Large intestine (tissue), 3 donors: ENCODE measurements around the gene DGCR6. TPM values are rescaled to one million over a fixed set of nuclear protein-coding genes. Genes with fewer than 3 reads are reported as not detected.
"Not testable (repeated sequence)": the region's sequence is repeated elsewhere in the genome, so short reads cannot be mapped to it uniquely, and the experiment has no call there.

ENCODE experiments used
- DNase-seq, 2 donors: peaks; one replicate each; pipeline versions ENCODE4 v3.0.0 to v3.0.0-alpha.2; 2013
- H3K27ac ChIP-seq: one replicate; pipeline ENCODE4 v1.5.1; 2013; ENCODE audit warnings: low read length
- H3K27me3 ChIP-seq: 2 replicates; pipeline ENCODE4 v1.6.1; 2013; ENCODE audit warnings: low read length; ENCODE audit not compliant: control insufficient read depth, insufficient read depth
- H3K36me3 ChIP-seq: 2 replicates; pipeline ENCODE4 v1.6.1; 2013; ENCODE audit warnings: low read length; ENCODE audit not compliant: control insufficient read depth, insufficient read depth
- H3K4me1 ChIP-seq: one replicate; pipeline ENCODE4 v1.6.1; 2013; ENCODE audit warnings: low read length; ENCODE audit not compliant: control insufficient read depth, insufficient read depth
- H3K4me3 ChIP-seq: one replicate; pipeline ENCODE4 v1.5.1; 2013; ENCODE audit warnings: low read length
- H3K9me3 ChIP-seq: one replicate; pipeline ENCODE4 v1.6.1; 2013; ENCODE audit warnings: mild to moderate bottlenecking, low read depth, low read length, moderate library complexity; ENCODE audit not compliant: control insufficient read depth
- WGBS: methylation state at CpG from one replicate; pipeline ENCODE4 v1.1.5; 2013; ENCODE audit warnings: low lambda C conversion rate; ENCODE audit not compliant: insufficient coverage; 5-methylcytosine and 5-hydroxymethylcytosine counted together
- polyA plus RNA-seq: library from polyadenylated mRNA; unstranded; fragments of 120-200 nt; gene quantifications from one replicate; pipeline ENCODE4 v1.2.1, GENCODE V29; 2013

DGCR6 gene
- polyA plus RNA-seq, 1 donor, result 5.9 TPM

- not testable (repeated sequence) for DNase-seq
- no CpG with 5 or more reads among the region's 12 CpGs for WGBS
Observed at GRCh38 chr22:18959741-18960140, 53.6 kb downstream of the DGCR6 start.

GRCh38 chr22:18960166-18960820 is 54.2 kb downstream of the DGCR6 start:
- WGBS, result no CpG with 5 or more reads among the region's 11 CpGs

More at GRCh38 chr22:18959741-18960140, 53.6 kb downstream of the DGCR6 start:
- H3K4me3 ChIP-seq, H3K4me1 ChIP-seq, H3K27me3 ChIP-seq, H3K9me3 ChIP-seq, H3K27ac ChIP-seq, H3K36me3 ChIP-seq: not testable (repeated sequence)

GRCh38 chr22:18961201-18961600 is 55.1 kb downstream of the DGCR6 start:
- not testable (repeated sequence) for H3K36me3 ChIP-seq, H3K9me3 ChIP-seq
- no CpG with 5 or more reads among the region's 7 CpGs for WGBS

More at GRCh38 chr22:18960166-18960820, 54.2 kb downstream of the DGCR6 start:
- H3K4me3 ChIP-seq, H3K4me1 ChIP-seq, DNase-seq, H3K27ac ChIP-seq, H3K27me3 ChIP-seq, H3K36me3 ChIP-seq, H3K9me3 ChIP-seq: not testable (repeated sequence)

More at GRCh38 chr22:18961201-18961600, 55.1 kb downstream of the DGCR6 start:
- H3K27me3 ChIP-seq, H3K4me3 ChIP-seq, DNase-seq, H3K27ac ChIP-seq, H3K4me1 ChIP-seq: not testable (repeated sequence)

Other genes starting within 250 kb of the DGCR6 start
- 197 TPM for gene PRODH, start 30.0 kb downstream of the DGCR6 start, polyA plus RNA-seq
- gene DGCR2, start 216.1 kb downstream of the DGCR6 start, polyA plus RNA-seq, result 53.1 TPM
- not detected for gene TSSK2, start 225.0 kb downstream of the DGCR6 start, polyA plus RNA-seq
- gene ESS2, start 238.3 kb downstream of the DGCR6 start, polyA plus RNA-seq, result 10.8 TPM
- not detected for gene GSC2, start 244.0 kb downstream of the DGCR6 start, polyA plus RNA-seq